ENCODE results near the gene PDHB. TPM values are rescaled to one million over a fixed set of nuclear protein-coding genes. Genes with fewer than 3 reads are reported as not detected.

The PDHB gene
- total and polyA plus RNA-seq, 4 donors = 47.8 to 92.1 (median 60.6) TPM

- no peak overlapping the region for H3K27ac ChIP-seq (ENCODE audit: low read depth in 1 of 2, low read length in 2 of 2)
- no peaks in the 10 kb centered on the region for H3K36me3 ChIP-seq (ENCODE audit: control insufficient read depth in 4 of 4, insufficient read depth in 3 of 4, low read depth in 1 of 4, low read length in 3 of 4)
- no peak overlapping the region for H3K9ac ChIP-seq (ENCODE audit: low read depth in 1 of 2, low read length in 2 of 2)
- no peaks in the 10 kb centered on the region for H3K27me3 ChIP-seq (ENCODE audit: control insufficient read depth in 4 of 4, insufficient read depth in 4 of 4, low read length in 3 of 4)
- H3K4me3 ChIP-seq (ENCODE audit: low read depth in 1 of 3, low read length in 3 of 3) = no peak overlapping the region
- peaks cover 0 to 4% (median 2%) of the 10 kb centered on the region in 4 donors for H3K9me3 ChIP-seq (ENCODE audit: control insufficient read depth in 4 of 4, low read length in 3 of 4)
- TF ChIP-seq ATF3 (IDR thresholded peaks at IDR 0.05) (no peak), FOXA1 (IDR thresholded peaks at IDR 0.05) (no peak), MAX (IDR thresholded peaks at IDR 0.05) (no peak), SP1 (IDR thresholded peaks at IDR 0.05) (no peak), YY1 (IDR thresholded peaks at IDR 0.05) (no peak), TAF1 (conservative IDR thresholded peaks at IDR 0.05) (no peak), CTCF (IDR thresholded peaks at IDR 0.05; ENCODE audit: low read depth, low read length, missing input control) (no peak), ZBTB33 (IDR thresholded peaks at IDR 0.05) (no peak), JUND (IDR thresholded peaks at IDR 0.05) (no peak), NR2F2 (IDR thresholded peaks at IDR 0.05) (no peak), EGR1 (IDR thresholded peaks at IDR 0.05; ENCODE audit: low read depth in 2 of 2) (no peak), HNF4G (IDR thresholded peaks at IDR 0.05) (no peak), RXRA (IDR thresholded peaks at IDR 0.05) (no peak), GABPA (IDR thresholded peaks at IDR 0.05 in 1 of 2, conservative IDR thresholded peaks at IDR 0.05 in 1 of 2) (no peak), REST (IDR thresholded peaks at IDR 0.05) (no peak), HNF4A (conservative IDR thresholded peaks at IDR 0.05) (no peak), FOXA2 (IDR thresholded peaks at IDR 0.05) (no peak), RAD21 (IDR thresholded peaks at IDR 0.05) (no peak)
- H3K4me1 ChIP-seq (ENCODE audit: control insufficient read depth in 4 of 4, insufficient read depth in 4 of 4, low read length in 3 of 4) = peaks cover 0 to 13% (median 9%) of the 10 kb centered on the region in 4 donors
- no peak for DNase-seq (ENCODE audit: low spot score)
- WGBS = 91% methylated on average over 4 of the region's 4 CpGs
Measured at GRCh38 chr3:58459160-58459559, 25.5 kb upstream of the PDHB start.

All from liver (tissue), 9 donors.